H9 (cell line): ENCODE results near the gene AMZ2. TPM values are rescaled to one million over a fixed set of nuclear protein-coding genes. Genes with fewer than 3 reads are reported as not detected.

Source experiments
- DNase-seq: peaks from one replicate; pipeline ENCODE4 v3.0.0-alpha.2; 2017
- H2AFZ ChIP-seq: one replicate; pipeline ENCODE4 v1.6.1; 2013; ENCODE audit warnings: mild to moderate bottlenecking, low read length, control low read depth, moderate library complexity
- H2AK5ac ChIP-seq: 2 replicates; pipeline ENCODE4 v1.6.1; 2013; ENCODE audit warnings: low read length, control low read depth, mixed read lengths; ENCODE audit not compliant: insufficient read length
- H2BK120ac ChIP-seq: one replicate; pipeline ENCODE4 v1.6.1; 2013; ENCODE audit warnings: low read depth, mild to moderate bottlenecking, low read length, control low read depth, inconsistent platforms; ENCODE audit not compliant: poor library complexity, severe bottlenecking
- H2BK12ac ChIP-seq: 2 replicates; pipeline ENCODE4 v1.6.1; 2013; ENCODE audit warnings: low read length, control low read depth, mixed read lengths, low read depth; ENCODE audit not compliant: insufficient read length
- H2BK15ac ChIP-seq: 2 replicates; pipeline ENCODE4 v1.6.1; 2013; ENCODE audit warnings: low read depth, low read length, control low read depth
- H2BK20ac ChIP-seq: one replicate; pipeline ENCODE4 v1.6.1; 2013; ENCODE audit warnings: low read depth, mild to moderate bottlenecking, low read length, control low read depth, inconsistent platforms; ENCODE audit not compliant: poor library complexity, severe bottlenecking
- H2BK5ac ChIP-seq: 2 replicates; pipeline ENCODE4 v1.6.1; 2013; ENCODE audit warnings: low read length, control low read depth, mixed read lengths; ENCODE audit not compliant: insufficient read length
- H3K14ac ChIP-seq: 2 replicates; pipeline ENCODE4 v1.6.1; 2013; ENCODE audit warnings: low read length, control low read depth; ENCODE audit not compliant: insufficient read depth
- H3K18ac ChIP-seq: 2 replicates; pipeline ENCODE4 v1.6.1; 2013; ENCODE audit warnings: low read depth, mild to moderate bottlenecking, mixed read lengths, low read length, control low read depth; ENCODE audit not compliant: insufficient read length
- H3K23ac ChIP-seq: 2 replicates; pipeline ENCODE4 v1.6.1; 2013; ENCODE audit warnings: low read length, control low read depth, mixed read lengths, low read depth; ENCODE audit not compliant: insufficient read length
- H3K23me2 ChIP-seq: 2 replicates; pipeline ENCODE4 v1.6.1; 2013; ENCODE audit warnings: low read depth, mild to moderate bottlenecking, mixed read lengths, low read length, control low read depth; ENCODE audit not compliant: insufficient read length, poor library complexity, severe bottlenecking
- H3K27ac ChIP-seq: 2 replicates; pipeline ENCODE4 v1.5.1; 2013; ENCODE audit warnings: low read length, control low read depth, mixed read lengths, low read depth; ENCODE audit not compliant: insufficient read length
- H3K27me3 ChIP-seq: 2 replicates; pipeline ENCODE4 v1.6.1; 2013; ENCODE audit warnings: low read length, control low read depth, inconsistent platforms; ENCODE audit not compliant: insufficient read depth
- H3K4ac ChIP-seq: 2 replicates; pipeline ENCODE4 v1.6.1; 2013; ENCODE audit warnings: low read depth, mild to moderate bottlenecking, control low read depth, inconsistent platforms, low read length, moderate library complexity
- H3K4me1 ChIP-seq: 2 replicates; pipeline ENCODE4 v1.6.1; 2013; ENCODE audit warnings: low read length, control low read depth, inconsistent platforms; ENCODE audit not compliant: insufficient read depth
- H3K4me2 ChIP-seq: 2 replicates; pipeline ENCODE4 v1.6.1; 2013; ENCODE audit warnings: low read length, control low read depth, mixed read lengths; ENCODE audit not compliant: insufficient read length, insufficient read depth
- H3K56ac ChIP-seq: 2 replicates; pipeline ENCODE4 v1.6.1; 2013; ENCODE audit warnings: low read depth, mild to moderate bottlenecking, mixed read lengths, low read length, control low read depth; ENCODE audit not compliant: insufficient read length
- H3K79me1 ChIP-seq: 2 replicates; pipeline ENCODE4 v1.6.1; 2013; ENCODE audit warnings: low read depth, mild to moderate bottlenecking, moderate library complexity, low read length, control low read depth, inconsistent platforms; ENCODE audit not compliant: insufficient read depth, poor library complexity, severe bottlenecking
- H3K79me2 ChIP-seq: 2 replicates; pipeline ENCODE4 v1.6.1; 2013; ENCODE audit warnings: low read length, control low read depth, inconsistent platforms; ENCODE audit not compliant: insufficient read depth
- H3K9ac ChIP-seq: 2 replicates; pipeline ENCODE4 v1.6.1; 2013; ENCODE audit warnings: low read length, control low read depth, mixed read lengths; ENCODE audit not compliant: insufficient read length; ENCODE audit errors: extremely low read depth
- H3K9me3 ChIP-seq: one replicate; pipeline ENCODE4 v1.6.1; 2013; ENCODE audit warnings: low read depth, low read length, inconsistent platforms; ENCODE audit not compliant: control insufficient read depth
- H3T11ph ChIP-seq: one replicate; pipeline ENCODE4 v1.6.1; 2013; ENCODE audit warnings: mild to moderate bottlenecking, low read length, control low read depth, inconsistent platforms
- H4K20me1 ChIP-seq: one replicate; pipeline ENCODE4 v1.6.1; 2013; ENCODE audit not compliant: control insufficient read depth, insufficient read length, insufficient read depth
- H4K5ac ChIP-seq: 2 replicates; pipeline ENCODE4 v1.6.1; 2013; ENCODE audit warnings: low read depth, mild to moderate bottlenecking, mixed read lengths, low read length, control low read depth; ENCODE audit not compliant: insufficient read length
- H4K8ac ChIP-seq: replicated peaks from 2 replicates; pipeline ENCODE4 v1.6.1; 2013; ENCODE audit warnings: low read length, control low read depth, mixed read lengths, low read depth; ENCODE audit not compliant: insufficient read length
- H4K91ac ChIP-seq: 2 replicates; pipeline ENCODE4 v1.6.1; 2013; ENCODE audit warnings: low read depth, mild to moderate bottlenecking, moderate library complexity, mixed read lengths, low read length, control low read depth; ENCODE audit not compliant: insufficient read length
- H3K27ac Mint-ChIP-seq, 3 experiments: 2 replicates in 2 of 3; 3 replicates in 1 of 3; pipeline ENCODE4 v1.8.0; 2020 to 2021; ENCODE audit warnings: mixed read lengths in 3 of 3, mild to moderate bottlenecking in 1 of 3, moderate library complexity in 1 of 3
- H3K27me3 Mint-ChIP-seq: 2 replicates; pipeline ENCODE4 v1.8.0; 2021; ENCODE audit warnings: low read depth, mild to moderate bottlenecking, moderate library complexity, mixed read lengths
- H3K36me3 Mint-ChIP-seq, 3 experiments: 2 replicates in 2 of 3; 3 replicates in 1 of 3; pipeline ENCODE4 v1.8.0; 2020 to 2021; ENCODE audit warnings: low read depth in 3 of 3, mixed read lengths in 3 of 3; ENCODE audit not compliant: insufficient read depth in 1 of 3
- H3K4me1 Mint-ChIP-seq, 2 experiments: 2 replicates each; pipeline ENCODE4 v1.8.0; 2020; ENCODE audit warnings: mixed read lengths in 2 of 2
- H3K4me3 Mint-ChIP-seq, 2 experiments: 2 replicates in 1 of 2; 3 replicates in 1 of 2; pipeline ENCODE4 v1.8.0; 2020 to 2021; ENCODE audit warnings: mild to moderate bottlenecking in 2 of 2, mixed read lengths in 2 of 2, moderate library complexity in 1 of 2
- H3K9me3 Mint-ChIP-seq, 2 experiments: 2 replicates in 1 of 2; 3 replicates in 1 of 2; pipeline ENCODE4 v1.8.0; 2020; ENCODE audit warnings: mild to moderate bottlenecking in 2 of 2, mixed read lengths in 2 of 2, moderate library complexity in 1 of 2
- CTCF ChIP-seq: fragments of 200-600 bp; sonication (generic); conservative IDR thresholded peaks from 3 replicates; pipeline ENCODE4 v1.8.0; 2021; ENCODE audit warnings: antibody characterized with exemption, mild to moderate bottlenecking
- total RNA-seq: library from RNA; stranded (reverse); gene quantifications from 2 replicates; pipeline ENCODE4 v1.2.1, GENCODE V29; 2021

Gene AMZ2
- total RNA-seq, 1 experiment from 2014 or later: 82.6 TPM

GRCh38 chr17:68298601-68299000 lies 50.8 kb downstream of the AMZ2 start:
- no peak for DNase-seq
- Histone ChIP-seq H3K9me3 (no peaks in the 10 kb centered on the region), H3K27ac (no peak overlapping the region), H3K79me1 (no peaks in the 10 kb centered on the region), H3K4me1 (peaks cover 3% of the 10 kb centered on the region; the same call in 1 of the 2 replicates), H2BK120ac (no peak overlapping the region), H3T11ph (no peak overlapping the region), H3K56ac (no peak overlapping the region), H3K27me3 (no peaks in the 10 kb centered on the region), H4K91ac (no peak overlapping the region), H2BK12ac (no peak overlapping the region), H4K5ac (no peak overlapping the region), H4K20me1 (no peaks in the 10 kb centered on the region), H2BK15ac (no peak overlapping the region), H3K23me2 (no peaks in the 10 kb centered on the region), H3K14ac (no peak overlapping the region), H3K18ac (no peak overlapping the region), H2AK5ac (no peak overlapping the region), H3K9ac (no peak overlapping the region), H4K8ac (no peak overlapping the region), H2BK5ac (no peak overlapping the region), H2AFZ (no peak overlapping the region), H3K4me2 (no peak overlapping the region), H2BK20ac (no peak overlapping the region), H3K23ac (no peak overlapping the region), H3K79me2 (no peaks in the 10 kb centered on the region), H3K4ac (no peak overlapping the region)
- H3K27me3 Mint-ChIP-seq: peaks cover 24% of the 10 kb centered on the region
- peaks cover 0 to 8% (median 0%) of the 10 kb centered on the region in 3 experiments; a peak in 2 of 7 replicates for H3K36me3 Mint-ChIP-seq
- peaks cover 50 to 51% of the 10 kb centered on the region in 2 experiments for H3K4me1 Mint-ChIP-seq
- TF ChIP-seq CTCF: no peak
- no peak overlapping the region for H3K27ac Mint-ChIP-seq
- H3K4me3 Mint-ChIP-seq: no peak overlapping the region
- H3K9me3 Mint-ChIP-seq: no peaks in the 10 kb centered on the region; a peak in 2 of 5 replicates
